H9 (cell line): ENCODE results near the gene STIL. TPM values are rescaled to one million over a fixed set of nuclear protein-coding genes. Genes with fewer than 3 reads are reported as not detected.

ENCODE experiments used
- DNase-seq: peaks from one replicate; pipeline ENCODE4 v3.0.0-alpha.2; 2017
- H2AFZ ChIP-seq: one replicate; pipeline ENCODE4 v1.6.1; 2013; ENCODE audit warnings: mild to moderate bottlenecking, low read length, control low read depth, moderate library complexity
- H2AK5ac ChIP-seq: 2 replicates; pipeline ENCODE4 v1.6.1; 2013; ENCODE audit warnings: low read length, control low read depth, mixed read lengths; ENCODE audit not compliant: insufficient read length
- H2BK120ac ChIP-seq: one replicate; pipeline ENCODE4 v1.6.1; 2013; ENCODE audit warnings: low read depth, mild to moderate bottlenecking, low read length, control low read depth, inconsistent platforms; ENCODE audit not compliant: poor library complexity, severe bottlenecking
- H2BK12ac ChIP-seq: 2 replicates; pipeline ENCODE4 v1.6.1; 2013; ENCODE audit warnings: low read length, control low read depth, mixed read lengths, low read depth; ENCODE audit not compliant: insufficient read length
- H2BK15ac ChIP-seq: 2 replicates; pipeline ENCODE4 v1.6.1; 2013; ENCODE audit warnings: low read depth, low read length, control low read depth
- H2BK20ac ChIP-seq: one replicate; pipeline ENCODE4 v1.6.1; 2013; ENCODE audit warnings: low read depth, mild to moderate bottlenecking, low read length, control low read depth, inconsistent platforms; ENCODE audit not compliant: poor library complexity, severe bottlenecking
- H2BK5ac ChIP-seq: 2 replicates; pipeline ENCODE4 v1.6.1; 2013; ENCODE audit warnings: low read length, control low read depth, mixed read lengths; ENCODE audit not compliant: insufficient read length
- H3K14ac ChIP-seq: 2 replicates; pipeline ENCODE4 v1.6.1; 2013; ENCODE audit warnings: low read length, control low read depth; ENCODE audit not compliant: insufficient read depth
- H3K18ac ChIP-seq: 2 replicates; pipeline ENCODE4 v1.6.1; 2013; ENCODE audit warnings: low read depth, mild to moderate bottlenecking, mixed read lengths, low read length, control low read depth; ENCODE audit not compliant: insufficient read length
- H3K23ac ChIP-seq: 2 replicates; pipeline ENCODE4 v1.6.1; 2013; ENCODE audit warnings: low read length, control low read depth, mixed read lengths, low read depth; ENCODE audit not compliant: insufficient read length
- H3K23me2 ChIP-seq: 2 replicates; pipeline ENCODE4 v1.6.1; 2013; ENCODE audit warnings: low read depth, mild to moderate bottlenecking, mixed read lengths, low read length, control low read depth; ENCODE audit not compliant: insufficient read length, poor library complexity, severe bottlenecking
- H3K27ac ChIP-seq: 2 replicates; pipeline ENCODE4 v1.5.1; 2013; ENCODE audit warnings: low read length, control low read depth, mixed read lengths, low read depth; ENCODE audit not compliant: insufficient read length
- H3K27me3 ChIP-seq: 2 replicates; pipeline ENCODE4 v1.6.1; 2013; ENCODE audit warnings: low read length, control low read depth, inconsistent platforms; ENCODE audit not compliant: insufficient read depth
- H3K4ac ChIP-seq: 2 replicates; pipeline ENCODE4 v1.6.1; 2013; ENCODE audit warnings: low read depth, mild to moderate bottlenecking, control low read depth, inconsistent platforms, low read length, moderate library complexity
- H3K4me1 ChIP-seq: 2 replicates; pipeline ENCODE4 v1.6.1; 2013; ENCODE audit warnings: low read length, control low read depth, inconsistent platforms; ENCODE audit not compliant: insufficient read depth
- H3K4me2 ChIP-seq: 2 replicates; pipeline ENCODE4 v1.6.1; 2013; ENCODE audit warnings: low read length, control low read depth, mixed read lengths; ENCODE audit not compliant: insufficient read length, insufficient read depth
- H3K56ac ChIP-seq: 2 replicates; pipeline ENCODE4 v1.6.1; 2013; ENCODE audit warnings: low read depth, mild to moderate bottlenecking, mixed read lengths, low read length, control low read depth; ENCODE audit not compliant: insufficient read length
- H3K79me1 ChIP-seq: 2 replicates; pipeline ENCODE4 v1.6.1; 2013; ENCODE audit warnings: low read depth, mild to moderate bottlenecking, moderate library complexity, low read length, control low read depth, inconsistent platforms; ENCODE audit not compliant: insufficient read depth, poor library complexity, severe bottlenecking
- H3K79me2 ChIP-seq: 2 replicates; pipeline ENCODE4 v1.6.1; 2013; ENCODE audit warnings: low read length, control low read depth, inconsistent platforms; ENCODE audit not compliant: insufficient read depth
- H3K9ac ChIP-seq: 2 replicates; pipeline ENCODE4 v1.6.1; 2013; ENCODE audit warnings: low read length, control low read depth, mixed read lengths; ENCODE audit not compliant: insufficient read length; ENCODE audit errors: extremely low read depth
- H3K9me3 ChIP-seq: one replicate; pipeline ENCODE4 v1.6.1; 2013; ENCODE audit warnings: low read depth, low read length, inconsistent platforms; ENCODE audit not compliant: control insufficient read depth
- H3T11ph ChIP-seq: one replicate; pipeline ENCODE4 v1.6.1; 2013; ENCODE audit warnings: mild to moderate bottlenecking, low read length, control low read depth, inconsistent platforms
- H4K20me1 ChIP-seq: one replicate; pipeline ENCODE4 v1.6.1; 2013; ENCODE audit not compliant: control insufficient read depth, insufficient read length, insufficient read depth
- H4K5ac ChIP-seq: 2 replicates; pipeline ENCODE4 v1.6.1; 2013; ENCODE audit warnings: low read depth, mild to moderate bottlenecking, mixed read lengths, low read length, control low read depth; ENCODE audit not compliant: insufficient read length
- H4K8ac ChIP-seq: replicated peaks from 2 replicates; pipeline ENCODE4 v1.6.1; 2013; ENCODE audit warnings: low read length, control low read depth, mixed read lengths, low read depth; ENCODE audit not compliant: insufficient read length
- H4K91ac ChIP-seq: 2 replicates; pipeline ENCODE4 v1.6.1; 2013; ENCODE audit warnings: low read depth, mild to moderate bottlenecking, moderate library complexity, mixed read lengths, low read length, control low read depth; ENCODE audit not compliant: insufficient read length
- H3K27ac Mint-ChIP-seq, 3 experiments: 2 replicates in 2 of 3; 3 replicates in 1 of 3; pipeline ENCODE4 v1.8.0; 2020 to 2021; ENCODE audit warnings: mixed read lengths in 3 of 3, mild to moderate bottlenecking in 1 of 3, moderate library complexity in 1 of 3
- H3K27me3 Mint-ChIP-seq: 2 replicates; pipeline ENCODE4 v1.8.0; 2021; ENCODE audit warnings: low read depth, mild to moderate bottlenecking, moderate library complexity, mixed read lengths
- H3K36me3 Mint-ChIP-seq, 3 experiments: 2 replicates in 2 of 3; 3 replicates in 1 of 3; pipeline ENCODE4 v1.8.0; 2020 to 2021; ENCODE audit warnings: low read depth in 3 of 3, mixed read lengths in 3 of 3; ENCODE audit not compliant: insufficient read depth in 1 of 3
- H3K4me1 Mint-ChIP-seq, 2 experiments: 2 replicates each; pipeline ENCODE4 v1.8.0; 2020; ENCODE audit warnings: mixed read lengths in 2 of 2
- H3K4me3 Mint-ChIP-seq, 2 experiments: 2 replicates in 1 of 2; 3 replicates in 1 of 2; pipeline ENCODE4 v1.8.0; 2020 to 2021; ENCODE audit warnings: mild to moderate bottlenecking in 2 of 2, mixed read lengths in 2 of 2, moderate library complexity in 1 of 2
- H3K9me3 Mint-ChIP-seq, 2 experiments: 2 replicates in 1 of 2; 3 replicates in 1 of 2; pipeline ENCODE4 v1.8.0; 2020; ENCODE audit warnings: mild to moderate bottlenecking in 2 of 2, mixed read lengths in 2 of 2, moderate library complexity in 1 of 2
- WGBS: extraction: QIAGEN DNeasy Blood & Tissue Kit; methylation state at CpG from one replicate; pipeline ENCODE4 v1.1.7; 2013; ENCODE audit warnings: missing lambda C conversion rate, low lambda C conversion rate, mixed read lengths; ENCODE audit not compliant: insufficient read length; ENCODE audit errors: extremely low coverage; 5-methylcytosine and 5-hydroxymethylcytosine counted together
- total RNA-seq: library from RNA; stranded (reverse); gene quantifications from 2 replicates; pipeline ENCODE4 v1.2.1, GENCODE V29; 2021
- TF ChIP-seq, protein P1 (sequence below): fragments of 200-600 bp; sonication (generic); conservative IDR thresholded peaks from 3 replicates; pipeline ENCODE4 v1.8.0; 2021; ENCODE audit warnings: antibody characterized with exemption, mild to moderate bottlenecking

The STIL gene
- total RNA-seq, 1 experiment from 2014 or later = 26.6 TPM

DNA sequence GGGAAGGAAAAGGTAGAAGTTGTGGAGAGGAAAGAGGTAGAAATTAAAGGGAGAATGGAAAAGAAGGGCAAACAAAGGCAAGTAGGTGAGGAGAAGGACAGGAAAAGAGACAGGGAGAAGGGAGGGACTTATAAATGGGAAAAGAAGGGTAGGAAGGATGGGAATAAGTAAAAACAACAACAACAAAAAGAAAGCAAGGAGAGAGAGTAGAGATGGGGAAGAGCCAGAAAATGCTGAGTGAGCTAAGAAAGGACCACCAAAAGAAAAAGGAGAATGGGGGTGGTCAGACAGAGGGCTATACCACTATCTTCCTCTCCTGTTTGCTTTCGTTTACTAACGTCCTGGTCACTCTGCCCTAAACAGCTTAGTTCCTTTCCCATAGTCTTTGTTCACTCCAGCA, 17.9 kb upstream of the STIL start:
- no peak overlapping the region for H4K91ac ChIP-seq
- no peaks in the 10 kb centered on the region for H3K79me1 ChIP-seq
- H3K4me2 ChIP-seq = no peak overlapping the region
- no peak for DNase-seq
- no peak overlapping the region for H3K56ac ChIP-seq
- Mint-ChIP-seq H3K27ac (peak overlapping the region in 1 of 3 experiments; percentile 9; a peak in 2 of 7 replicates), H3K9me3 (no peaks in the 10 kb centered on the region; a peak in 1 of 5 replicates), H3K27me3 (no peaks in the 10 kb centered on the region), H3K36me3 (no peaks in the 10 kb centered on the region; a peak in 1 of 7 replicates), H3K4me3 (no peak overlapping the region), H3K4me1 (peaks cover 6 to 9% of the 10 kb centered on the region in 2 experiments)
- no peak overlapping the region for H3T11ph ChIP-seq
- H3K14ac ChIP-seq = no peak overlapping the region
- no peak overlapping the region for H2BK120ac ChIP-seq
- H4K5ac ChIP-seq = no peak overlapping the region
- H2BK12ac ChIP-seq = no peak overlapping the region
- H3K27me3 ChIP-seq = no peaks in the 10 kb centered on the region
- no peak overlapping the region for H3K27ac ChIP-seq
- WGBS = no CpG with 5 or more reads among the region's 2 CpGs
- TF ChIP-seq, protein P1, sequence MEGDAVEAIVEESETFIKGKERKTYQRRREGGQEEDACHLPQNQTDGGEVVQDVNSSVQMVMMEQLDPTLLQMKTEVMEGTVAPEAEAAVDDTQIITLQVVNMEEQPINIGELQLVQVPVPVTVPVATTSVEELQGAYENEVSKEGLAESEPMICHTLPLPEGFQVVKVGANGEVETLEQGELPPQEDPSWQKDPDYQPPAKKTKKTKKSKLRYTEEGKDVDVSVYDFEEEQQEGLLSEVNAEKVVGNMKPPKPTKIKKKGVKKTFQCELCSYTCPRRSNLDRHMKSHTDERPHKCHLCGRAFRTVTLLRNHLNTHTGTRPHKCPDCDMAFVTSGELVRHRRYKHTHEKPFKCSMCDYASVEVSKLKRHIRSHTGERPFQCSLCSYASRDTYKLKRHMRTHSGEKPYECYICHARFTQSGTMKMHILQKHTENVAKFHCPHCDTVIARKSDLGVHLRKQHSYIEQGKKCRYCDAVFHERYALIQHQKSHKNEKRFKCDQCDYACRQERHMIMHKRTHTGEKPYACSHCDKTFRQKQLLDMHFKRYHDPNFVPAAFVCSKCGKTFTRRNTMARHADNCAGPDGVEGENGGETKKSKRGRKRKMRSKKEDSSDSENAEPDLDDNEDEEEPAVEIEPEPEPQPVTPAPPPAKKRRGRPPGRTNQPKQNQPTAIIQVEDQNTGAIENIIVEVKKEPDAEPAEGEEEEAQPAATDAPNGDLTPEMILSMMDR = no peak
- no peak overlapping the region for H2BK15ac ChIP-seq
- H4K8ac ChIP-seq = no peak overlapping the region
- no peak overlapping the region for H2BK5ac ChIP-seq
- H3K4me1 ChIP-seq = peaks cover 2% of the 10 kb centered on the region; the same call in 1 of the 2 replicates
- H3K4ac ChIP-seq = no peak overlapping the region
- no peak overlapping the region for H3K18ac ChIP-seq
- no peaks in the 10 kb centered on the region for H3K9me3 ChIP-seq
- no peak overlapping the region for H3K23ac ChIP-seq
- no peak overlapping the region for H2AK5ac ChIP-seq
- H3K79me2 ChIP-seq = peaks cover 2% of the 10 kb centered on the region; the same call in 1 of the 2 replicates
- H2AFZ ChIP-seq = no peak overlapping the region
- peaks cover 7% of the 10 kb centered on the region for H3K23me2 ChIP-seq
- H4K20me1 ChIP-seq = no peaks in the 10 kb centered on the region
- no peak overlapping the region for H2BK20ac ChIP-seq
- H3K9ac ChIP-seq = no peak overlapping the region
